ENCODE results near the gene TRUB1. TPM values are rescaled to one million over a fixed set of nuclear protein-coding genes. Genes with fewer than 3 reads are reported as not detected.
A peak's percentile ranks its signal among the peaks of the same experiment; 100 is the strongest.

TRUB1 gene
- total and polyA plus RNA-seq, 2 of the 4 experiments (the other 2 are of a cell fraction) = 9.1 to 17.9 TPM

GRCh38 chr10:114937962-114938855 is at the start of gene TRUB1 (continued):
- TF ChIP-seq CEBPB (IDR thresholded peaks at IDR 0.05; ENCODE audit: low read depth, low read length) (peak; percentile 98), NFE2L2 (IDR thresholded peaks at IDR 0.05; ENCODE audit: low read depth, low read length) (no peak), SMC3 (IDR thresholded peaks at IDR 0.05; ENCODE audit: low read depth, low read length) (no peak), POLR2A (IDR thresholded peaks at IDR 0.05; ENCODE audit: low read depth, low read length) (peak; percentile 48; the same call in 1 of the 2 replicates), FOS (IDR thresholded peaks at IDR 0.05; ENCODE audit: low read depth, low read length) (no peak), MAZ (IDR thresholded peaks at IDR 0.05; ENCODE audit: borderline replicate concordance, low read depth, low read length) (no peak)

GRCh38 chr10:114893251-114893650 is 44.7 kb upstream of the TRUB1 start:
- Histone ChIP-seq H3K23ac (ENCODE audit: low read depth, low read length) (no peak overlapping the region), H4K8ac (ENCODE audit: low read depth in 2 of 2, low read length in 2 of 2) (no peak overlapping the region), H3K9me1 (ENCODE audit: insufficient read depth, low read length) (no peaks in the 10 kb centered on the region), H2BK15ac (ENCODE audit: low read depth, low read length) (no peak overlapping the region), H2BK120ac (ENCODE audit: low read depth, low read length) (no peak overlapping the region), H3K9me3 (ENCODE audit: control insufficient read depth, insufficient read depth, low read length) (no peaks in the 10 kb centered on the region), H2AK9ac (replicated peaks; ENCODE audit: low read depth, low read length, poor library complexity) (no peak overlapping the region), H2AK5ac (ENCODE audit: low read depth, low read length) (no peak overlapping the region), H3K4me3 (ENCODE audit: insufficient read depth, low read depth, low read length) (no peak overlapping the region), H3K4me1 (ENCODE audit: control insufficient read depth, insufficient read depth, low read length) (no peaks in the 10 kb centered on the region), H3K14ac (replicated peaks; ENCODE audit: low read depth, low read length) (no peak overlapping the region), H2BK20ac (ENCODE audit: low read depth, low read length) (no peak overlapping the region), H3K36me3 (ENCODE audit: control insufficient read depth, insufficient read depth, low read length) (no peaks in the 10 kb centered on the region), H3K4me2 (ENCODE audit: low read depth, low read length) (no peak overlapping the region), H3K27me3 (ENCODE audit: control insufficient read depth, insufficient read depth, low read length) (no peaks in the 10 kb centered on the region), H3K4ac (ENCODE audit: low read depth, low read length) (no peak overlapping the region), H4K91ac (ENCODE audit: insufficient read depth, low read depth, low read length) (no peak overlapping the region), H3K79me1 (ENCODE audit: low read depth in 1 of 2, low read length in 2 of 2) (no peaks in the 10 kb centered on the region), H4K5ac (ENCODE audit: low read depth, low read length) (no peak overlapping the region), H3K56ac (ENCODE audit: extremely low read depth, insufficient read depth, low read length) (no peak overlapping the region), H4K20me1 (ENCODE audit: insufficient read depth, low read length) (no peaks in the 10 kb centered on the region), H3K18ac (ENCODE audit: low read depth, low read length) (no peak overlapping the region), H3K9ac (ENCODE audit: low read depth, low read length) (no peak overlapping the region), H2AFZ (replicated peaks; ENCODE audit: low read length, poor library complexity) (no peak overlapping the region), H2BK5ac (ENCODE audit: low read depth, low read length, poor library complexity, severe bottlenecking) (no peak overlapping the region), H3K27ac (ENCODE audit: insufficient read depth, low read length) (no peak overlapping the region)
- WGBS, 2 experiments (ENCODE audit: extremely low coverage in 2 of 2, insufficient read length in 1 of 2) = 40% methylated on average over 2 of the region's 5 CpGs; no CpG with 5 or more reads in 1 of the 2 experiments
- ChIA-PET CTCF (no interaction called here), POLR2A (ENCODE audit: unreplicated experiment) (no interaction called here)
- BruUV-seq (replicated peaks) = no TSS peak
- ATAC-seq (ENCODE audit: low read depth) = no peak
- dilution Hi-C loops (cut with HindIII; ENCODE audit: low sequenced_read_pairs, unreplicated experiment) = no loop called here
- DNase-seq = peak; percentile 15
- in situ Hi-C loops (cut with MboI; ENCODE audit: low sequenced_read_pairs) = loop anchor here (25.0 kb wide), 1 partner anchor 519 kb away; no protein-coding TSS in a partner anchor
- intact Hi-C loops (cut with micrococcal nuclease) = no loop called here
- TF ChIP-seq CTCF (conservative IDR thresholded peaks at IDR 0.05; ENCODE audit: low read depth, low read length) (no peak), BHLHE40 (IDR thresholded peaks at IDR 0.05; ENCODE audit: low read depth, low read length) (no peak), RCOR1 (IDR thresholded peaks at IDR 0.05; ENCODE audit: insufficient replicate concordance, low read length) (no peak), USF2 (IDR thresholded peaks at IDR 0.05; ENCODE audit: low read depth, low read length) (no peak), FOS (IDR thresholded peaks at IDR 0.05; ENCODE audit: low read depth, low read length) (no peak), RFX5 (IDR thresholded peaks at IDR 0.05; ENCODE audit: low read depth, low read length) (no peak), ELK1 (IDR thresholded peaks at IDR 0.05; ENCODE audit: borderline replicate concordance, low read depth, low read length) (no peak), CEBPB (IDR thresholded peaks at IDR 0.05; ENCODE audit: low read depth, low read length) (no peak)
